WERI-Rb-1 (cell line): Measurements from ENCODE around the gene DDAH2.

Experiments
- DNase-seq: peaks from one replicate; pipeline ENCODE4 v3.0.0-alpha.2; 2020
- H3K27ac ChIP-seq: fragments of 250-450 bp; sonication (Bioruptor Pico); 2 replicates; pipeline ENCODE4 v1.5.1; 2020; ENCODE audit warnings: mild to moderate bottlenecking, moderate library complexity
- H3K27me3 ChIP-seq: fragments of 250-450 bp; sonication (Bioruptor Pico); 2 replicates; pipeline ENCODE4 v1.5.1; 2021; ENCODE audit warnings: mild to moderate bottlenecking, low read depth, moderate library complexity; ENCODE audit not compliant: insufficient read depth, severe bottlenecking
- H3K36me3 ChIP-seq: fragments of 250-450 bp; sonication (Bioruptor Pico); 2 replicates; pipeline ENCODE4 v1.5.1; 2020; ENCODE audit warnings: mild to moderate bottlenecking, moderate library complexity
- H3K4me3 ChIP-seq: 2 replicates; pipeline ENCODE4 v1.5.1; 2011; ENCODE audit warnings: low read depth, mild to moderate bottlenecking, control low read depth, low read length
- H3K9me3 ChIP-seq: fragments of 250-450 bp; sonication (Bioruptor Pico); 2 replicates; pipeline ENCODE4 v1.5.1; 2021; ENCODE audit warnings: mild to moderate bottlenecking, moderate library complexity; ENCODE audit not compliant: severe bottlenecking
- CTCF ChIP-seq: IDR thresholded peaks from 2 replicates; pipeline ENCODE4 v1.5.1; 2011; ENCODE audit warnings: low read depth, mild to moderate bottlenecking, control low read depth, inconsistent platforms, low read length

Gene DDAH2

DNA sequence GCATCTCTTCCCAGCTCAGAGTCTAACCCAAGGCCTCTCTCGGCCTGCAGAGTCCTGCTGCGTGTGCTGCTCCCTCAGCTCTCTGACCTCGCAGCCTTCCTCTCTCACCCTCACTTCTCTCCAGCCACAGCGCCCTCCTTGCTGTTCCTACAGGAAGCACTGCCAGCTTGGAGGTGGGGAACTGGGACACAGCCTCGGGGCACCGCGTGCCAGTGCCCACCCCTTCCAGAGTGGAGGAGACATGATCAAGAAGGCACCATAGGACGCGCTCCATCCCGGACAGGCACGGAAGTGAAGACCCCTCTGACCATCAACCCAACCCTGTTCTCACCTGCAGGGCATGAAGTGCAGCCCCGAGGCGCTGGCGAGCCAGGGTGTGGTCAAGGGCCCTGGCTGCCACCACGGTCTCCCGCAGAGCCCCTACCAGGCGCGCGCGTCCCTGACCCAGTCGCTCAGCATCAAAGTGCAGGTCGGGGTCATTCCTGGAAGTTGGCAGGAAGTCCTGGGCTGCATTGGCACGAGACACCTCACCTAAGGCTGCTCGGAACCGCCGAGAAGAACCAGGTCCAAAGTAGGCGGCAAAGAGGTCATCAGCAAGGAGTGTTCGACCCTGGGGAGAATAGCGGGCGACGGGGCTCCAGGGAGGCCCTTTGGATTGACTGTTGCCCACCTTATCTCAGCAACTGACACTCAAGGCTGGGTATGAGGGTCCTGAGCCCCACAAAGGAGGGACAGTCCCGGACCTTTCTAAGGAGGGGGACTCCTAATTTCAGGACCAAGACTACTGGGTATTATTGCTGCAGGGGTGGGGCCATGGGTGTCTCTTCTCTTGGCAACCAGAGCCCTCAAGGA is 46.8 kb upstream of the DDAH2 start:
- H3K27ac ChIP-seq = peak overlapping the region; percentile 66
- no peak for TF ChIP-seq CTCF
- DNase-seq = no peak
- H3K4me3 ChIP-seq = no peak overlapping the region
- no peaks in the 10 kb centered on the region for H3K9me3 ChIP-seq
- H3K27me3 ChIP-seq = no peaks in the 10 kb centered on the region
- peaks cover 35% of the 10 kb centered on the region for H3K36me3 ChIP-seq

- DNase-seq = peak; percentile 84
These were observed 46.1 kb upstream of the DDAH2 start for GRCh38 chr6:31775184-31775583.

DNA sequence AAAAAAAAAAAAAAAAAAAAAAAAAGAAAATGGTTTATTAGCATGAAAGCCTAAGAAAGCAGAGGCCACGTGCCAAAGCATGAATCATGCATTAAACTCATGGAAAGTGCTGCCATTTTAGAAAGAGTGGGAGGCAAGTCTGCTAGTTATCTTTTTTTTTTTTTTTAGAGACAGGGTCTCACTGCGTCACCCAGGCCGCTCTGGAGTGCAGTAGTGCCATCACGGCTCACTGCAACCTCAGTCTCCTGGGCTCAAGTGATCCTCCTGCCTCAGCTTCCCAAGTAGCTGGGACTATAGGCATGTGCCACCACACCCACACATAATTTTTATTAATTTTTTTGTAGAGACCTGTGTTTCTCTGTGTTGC is 42.9 kb upstream of the DDAH2 start:
- Histone ChIP-seq H3K4me3 (no peak overlapping the region), H3K9me3 (no peaks in the 10 kb centered on the region), H3K36me3 (no peaks in the 10 kb centered on the region), H3K27me3 (no peaks in the 10 kb centered on the region), H3K27ac (no peak overlapping the region)
- no peak for DNase-seq
- TF ChIP-seq CTCF = no peak

More at GRCh38 chr6:31775184-31775583, 46.1 kb upstream of the DDAH2 start:
- Histone ChIP-seq H3K27me3 (no peaks in the 10 kb centered on the region), H3K27ac (peak overlapping the region; percentile 66), H3K36me3 (peaks cover 28% of the 10 kb centered on the region), H3K4me3 (no peak overlapping the region), H3K9me3 (no peaks in the 10 kb centered on the region)
- TF ChIP-seq CTCF = peak; percentile 41; the same call in 1 of the 2 replicates

- no peak for TF ChIP-seq CTCF
- Histone ChIP-seq H3K27ac (no peak overlapping the region), H3K4me3 (no peak overlapping the region), H3K36me3 (no peaks in the 10 kb centered on the region), H3K9me3 (no peaks in the 10 kb centered on the region), H3K27me3 (no peaks in the 10 kb centered on the region)
- no peak for DNase-seq
These were observed 41.8 kb upstream of the DDAH2 start for GRCh38 chr6:31770860-31771259.

DNA sequence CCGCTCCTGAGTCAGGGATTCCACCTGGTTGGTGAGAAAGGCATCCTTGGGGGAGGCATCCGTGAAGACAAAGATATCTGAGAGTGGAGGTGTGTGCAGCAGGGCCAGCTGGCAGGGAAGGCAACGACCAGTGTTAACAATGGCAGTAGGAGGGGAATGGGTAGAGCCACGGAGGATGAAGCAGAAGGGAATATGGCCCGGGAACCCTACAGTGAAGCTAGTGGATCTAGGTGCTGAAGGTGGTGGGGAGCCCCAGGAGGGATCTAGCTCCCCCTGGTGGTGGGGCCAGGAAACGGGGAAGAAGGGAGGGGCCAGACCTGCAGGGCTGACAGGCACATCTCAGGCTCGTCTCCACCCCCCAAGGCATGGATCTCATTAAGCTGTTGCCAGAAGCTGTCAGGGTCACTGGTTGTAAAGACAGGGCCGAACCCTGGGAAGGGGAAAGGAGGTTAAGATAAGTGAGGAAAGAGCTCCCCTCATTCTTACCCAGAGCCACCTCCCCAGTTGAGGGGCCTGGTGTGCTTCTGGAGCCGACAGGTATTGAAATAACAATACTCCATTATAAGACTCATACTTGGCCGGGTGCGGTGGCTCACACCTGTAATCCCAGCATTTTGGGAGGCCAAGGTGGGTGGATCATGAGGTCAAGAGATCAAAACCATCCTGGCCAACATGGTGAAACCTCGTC is 40.7 kb upstream of the DDAH2 start:
- H3K9me3 ChIP-seq = no peaks in the 10 kb centered on the region
- H3K36me3 ChIP-seq = no peaks in the 10 kb centered on the region
- no peak overlapping the region for H3K4me3 ChIP-seq
- peak; percentile 94 for DNase-seq
- TF ChIP-seq CTCF = peak; percentile 98
- H3K27me3 ChIP-seq = no peaks in the 10 kb centered on the region
- H3K27ac ChIP-seq = no peak overlapping the region
